ENCODE data around the gene KRTCAP2. TPM values are rescaled to one million over a fixed set of nuclear protein-coding genes. Genes with fewer than 3 reads are reported as not detected.

The KRTCAP2 gene
- polyA plus RNA-seq, 1 donor (not counting 4 experiments of a cell fraction or from before 2014, with no cell fraction given): 127 TPM

DNA sequence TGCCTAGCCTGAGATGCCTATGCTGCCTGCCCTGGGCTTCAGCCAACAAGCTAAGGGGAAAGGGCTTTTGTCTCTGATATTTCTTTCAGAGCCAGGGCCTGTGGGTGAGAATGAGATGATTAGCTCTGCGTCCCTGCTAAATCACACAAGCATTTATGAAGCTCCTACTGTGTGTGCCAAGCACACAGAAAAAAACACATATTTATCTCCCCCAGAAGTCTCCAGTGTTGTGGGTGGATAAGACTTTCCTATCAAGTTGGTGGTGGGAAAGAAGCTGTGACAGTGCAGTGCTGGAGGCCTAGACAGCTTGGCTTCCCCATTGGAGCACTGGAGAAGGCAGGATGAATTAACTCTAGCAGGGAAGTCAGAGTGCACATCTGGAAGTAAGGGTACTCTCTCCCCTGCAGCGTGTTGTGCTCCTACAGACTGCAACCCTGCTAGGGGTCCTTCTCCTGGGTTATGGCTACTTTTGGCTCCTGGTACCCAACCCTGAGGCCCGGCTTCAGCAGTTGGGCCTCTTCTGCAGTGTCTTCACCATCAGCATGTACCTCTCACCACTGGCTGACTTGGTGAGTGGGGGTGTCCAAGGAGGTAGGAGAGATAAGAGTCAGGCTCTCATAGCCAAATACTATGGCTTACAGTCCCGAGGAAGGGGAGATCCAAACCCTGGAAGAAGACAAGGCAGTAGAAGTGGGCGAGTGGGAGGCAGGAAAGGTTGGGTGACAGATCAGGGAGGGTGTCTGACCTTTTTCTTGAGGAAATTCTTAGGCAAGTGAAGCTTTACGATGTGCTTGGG, 35.8 kb downstream of the KRTCAP2 start:
- DNase-seq (ENCODE audit: low read depth, low spot score) (no peak), FAIRE-seq (no peak)
- Histone ChIP-seq H3K4me3 (ENCODE audit: control insufficient read depth in 2 of 3, extremely low read depth in 1 of 3, insufficient read depth in 2 of 3, low read depth in 1 of 3, low read length in 3 of 3) (peak overlapping the region in 2 of 3 experiments; percentile 62 to 67), H2AFZ (ENCODE audit: control insufficient read depth, low read length) (no peak overlapping the region), H3K36me3 (ENCODE audit: control insufficient read depth in 2 of 2, extremely low read depth in 1 of 2, insufficient read depth in 2 of 2, low read length in 2 of 2) (peaks cover 19 to 33% of the 10 kb centered on the region in 2 experiments), H3K9ac (ENCODE audit: control insufficient read depth, extremely low read depth, insufficient read depth, low read length) (peak overlapping the region; percentile 99), H3K27me3 (ENCODE audit: control insufficient read depth, extremely low read depth, insufficient read depth, low read length) (no peaks in the 10 kb centered on the region), H4K20me1 (ENCODE audit: control insufficient read depth, extremely low read depth, insufficient read depth, low read length) (no peaks in the 10 kb centered on the region), H3K9me1 (ENCODE audit: control insufficient read depth, extremely low read depth, insufficient read depth, low read length) (no peaks in the 10 kb centered on the region), H3K9me3 (ENCODE audit: control insufficient read depth, low read depth, low read length) (no peaks in the 10 kb centered on the region), H3K79me2 (ENCODE audit: control insufficient read depth, insufficient read depth, low read length) (peaks cover 29% of the 10 kb centered on the region), H3K4me2 (ENCODE audit: control insufficient read depth, extremely low read depth, insufficient read depth, low read depth, low read length) (peak overlapping the region; percentile 94), H3K27ac (ENCODE audit: control insufficient read depth, insufficient read depth, low read length) (peak overlapping the region; percentile 100), H3K4me1 (ENCODE audit: control insufficient read depth, extremely low read depth, insufficient read depth, low read length) (peaks cover 28% of the 10 kb centered on the region)
- TF ChIP-seq CTCF (optimal IDR thresholded peaks at IDR 0.05 in 1 of 3, IDR thresholded peaks at IDR 0.05 in 1 of 3, conservative IDR thresholded peaks at IDR 0.05 in 1 of 3; ENCODE audit: extremely low read depth in 1 of 3, insufficient read depth in 2 of 3, low read length in 3 of 3): no peak
- dilution Hi-C loops (cut with MboI; ENCODE audit: extremely low pct_ligation_motif_present, low sequenced_read_pairs): no loop called here

DNA sequence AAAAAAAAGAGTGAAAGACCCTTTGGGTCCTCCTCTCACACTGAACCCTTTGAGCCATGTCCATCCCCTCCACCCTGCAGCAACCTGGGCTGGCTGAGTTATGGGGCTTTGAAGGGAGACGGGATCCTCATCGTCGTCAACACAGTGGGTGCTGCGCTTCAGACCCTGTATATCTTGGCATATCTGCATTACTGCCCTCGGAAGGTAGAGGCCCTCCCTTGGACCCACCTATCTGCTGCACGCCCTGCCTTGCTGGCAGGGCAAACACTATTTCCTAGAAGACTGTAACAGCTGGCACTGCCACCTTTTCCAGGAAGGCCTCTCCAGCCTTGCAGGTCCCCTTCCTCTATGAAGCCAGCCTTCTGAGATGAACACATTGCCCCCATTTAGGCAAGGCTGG, 36.4 kb downstream of the KRTCAP2 start:
- Histone ChIP-seq H3K4me3 (ENCODE audit: control insufficient read depth in 2 of 3, extremely low read depth in 1 of 3, insufficient read depth in 2 of 3, low read depth in 1 of 3, low read length in 3 of 3) (peak overlapping the region; percentile 62 to 67 (median 67)), H3K27ac (ENCODE audit: control insufficient read depth, insufficient read depth, low read length) (peak overlapping the region; percentile 100), H3K9ac (ENCODE audit: control insufficient read depth, extremely low read depth, insufficient read depth, low read length) (peak overlapping the region; percentile 99), H3K9me3 (ENCODE audit: control insufficient read depth, low read depth, low read length) (no peaks in the 10 kb centered on the region), H3K79me2 (ENCODE audit: control insufficient read depth, insufficient read depth, low read length) (peaks cover 31% of the 10 kb centered on the region), H4K20me1 (ENCODE audit: control insufficient read depth, extremely low read depth, insufficient read depth, low read length) (no peaks in the 10 kb centered on the region), H3K27me3 (ENCODE audit: control insufficient read depth, extremely low read depth, insufficient read depth, low read length) (no peaks in the 10 kb centered on the region), H3K4me1 (ENCODE audit: control insufficient read depth, extremely low read depth, insufficient read depth, low read length) (peaks cover 31% of the 10 kb centered on the region), H3K36me3 (ENCODE audit: control insufficient read depth in 2 of 2, extremely low read depth in 1 of 2, insufficient read depth in 2 of 2, low read length in 2 of 2) (peaks cover 21 to 36% of the 10 kb centered on the region in 2 experiments), H3K4me2 (ENCODE audit: control insufficient read depth, extremely low read depth, insufficient read depth, low read depth, low read length) (peak overlapping the region; percentile 94), H3K9me1 (ENCODE audit: control insufficient read depth, extremely low read depth, insufficient read depth, low read length) (peaks cover under 1% of the 10 kb centered on the region), H2AFZ (ENCODE audit: control insufficient read depth, low read length) (no peak overlapping the region)
- DNase-seq (ENCODE audit: low read depth, low spot score) (no peak), FAIRE-seq (no peak)
- TF ChIP-seq CTCF (optimal IDR thresholded peaks at IDR 0.05 in 1 of 3, IDR thresholded peaks at IDR 0.05 in 1 of 3, conservative IDR thresholded peaks at IDR 0.05 in 1 of 3; ENCODE audit: extremely low read depth in 1 of 3, insufficient read depth in 2 of 3, low read length in 3 of 3): no peak
- no peak for TF ChIP-seq EZH2 (IDR thresholded peaks at IDR 0.05; ENCODE audit: low read length)
- dilution Hi-C loops (cut with MboI; ENCODE audit: extremely low pct_ligation_motif_present, low sequenced_read_pairs): no loop called here

All from keratinocyte (primary cell).